Renal cortical epithelial cell (primary cell): ENCODE measurements around the gene ARPIN. TPM values are rescaled to one million over a fixed set of nuclear protein-coding genes. Genes with fewer than 3 reads are reported as not detected.
"Not testable (repeated sequence)": the region's sequence is repeated elsewhere in the genome, so short reads cannot be mapped to it uniquely, and the experiment has no call there.

ENCODE experiments used
- DNase-seq: peaks from one replicate; pipeline ENCODE4 v3.0.0-alpha.2; 2011; ENCODE audit warnings: low read depth
- total RNA-seq: library from RNA; depleted of rRNA; stranded (reverse); fragments of >200 nt; gene quantifications from 2 replicates; pipeline ENCODE4 v1.2.3, GENCODE V29; 2014

Gene ARPIN
- total RNA-seq, 1 donor from 2014 or later: 7.5 TPM

DNA sequence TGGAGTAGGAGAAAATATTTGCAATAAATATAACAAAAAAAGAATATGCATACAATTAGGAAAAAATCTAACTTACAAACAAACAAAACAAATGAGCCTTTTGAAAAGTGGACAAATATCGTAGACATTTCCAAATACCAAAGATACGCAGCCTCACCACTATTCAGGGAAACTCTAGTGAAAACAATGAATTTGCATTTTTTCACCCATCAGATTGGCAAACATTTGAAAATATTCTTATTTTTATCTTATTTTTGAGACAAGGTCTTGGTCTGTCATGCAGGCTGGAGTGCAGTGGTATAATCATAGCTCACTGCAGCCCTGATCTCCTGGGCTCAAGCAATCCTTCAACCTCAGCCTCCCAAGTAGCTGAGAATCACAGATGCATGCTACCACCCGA lies 34.4 kb downstream of the ARPIN start:
- DNase-seq: no peak

DNA sequence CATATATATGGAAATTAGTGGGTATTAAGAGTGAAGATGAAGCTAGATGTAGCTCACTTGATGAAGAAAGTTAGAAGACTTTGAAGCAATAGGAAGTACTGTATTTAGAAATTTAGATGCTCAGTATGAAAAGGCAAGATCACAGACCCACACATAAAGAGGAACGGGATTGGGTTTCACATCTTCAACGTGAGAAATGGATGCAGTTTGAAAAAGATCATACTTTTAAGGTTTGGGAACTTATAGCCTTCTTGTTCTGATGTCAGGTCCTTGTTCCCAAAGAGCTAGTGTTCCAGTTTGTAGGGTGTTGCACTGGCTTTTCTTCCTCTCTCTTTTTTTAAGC lies 35.7 kb downstream of the ARPIN start:
- DNase-seq: no peak

- no peak for DNase-seq
These were observed 36.2 kb downstream of the ARPIN start for GRCh38 chr15:89876396-89877082.

DNA sequence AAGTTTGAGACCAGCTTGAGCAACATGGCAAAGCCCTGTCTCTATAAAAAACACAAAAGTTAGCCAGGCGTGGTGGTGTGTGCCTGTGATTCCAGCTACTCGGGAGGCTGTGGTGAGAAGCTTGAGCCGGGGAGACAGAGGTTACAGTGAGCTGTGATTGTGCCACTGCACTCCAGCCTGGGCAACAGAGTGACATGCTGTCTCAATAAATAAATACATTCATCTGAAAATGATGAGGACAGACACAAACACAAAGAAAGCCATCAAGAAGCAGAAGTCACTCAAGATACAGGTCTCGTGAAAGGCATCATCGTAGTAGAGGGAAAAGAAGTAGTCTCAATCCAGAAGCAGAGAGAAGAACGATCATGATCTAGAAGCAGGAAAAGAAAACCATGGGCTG lies 37.0 kb downstream of the ARPIN start:
- DNase-seq: no peak

- DNase-seq: peak; percentile 55
These were observed 37.7 kb downstream of the ARPIN start for GRCh38 chr15:89874926-89875564.

DNA sequence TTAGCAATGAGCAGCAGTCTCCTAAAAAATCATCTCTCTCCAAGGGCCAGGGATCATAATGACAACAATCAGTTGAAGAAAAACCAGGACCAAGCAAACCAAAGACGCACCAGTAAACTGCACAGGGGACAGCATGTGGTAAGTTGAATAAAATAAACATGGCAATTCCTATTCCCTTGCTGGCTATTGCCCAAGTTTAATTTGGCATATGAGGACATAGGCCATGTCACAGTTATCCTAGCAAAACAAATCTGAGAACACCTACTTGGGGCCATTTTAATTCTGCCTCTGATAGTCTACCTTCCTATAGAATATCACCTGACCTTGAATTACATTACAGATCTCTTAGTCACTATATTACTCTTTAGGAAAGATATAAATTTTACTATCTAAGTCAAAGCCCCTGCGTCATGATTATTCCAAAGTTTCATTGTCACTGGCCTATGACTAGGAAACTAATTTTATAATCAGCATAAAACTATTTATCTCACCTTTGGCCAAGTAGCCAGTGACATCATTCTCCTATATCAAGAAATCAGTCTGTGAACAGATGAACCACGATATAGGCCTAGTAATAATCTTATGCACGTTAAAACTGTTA lies 42.0 kb downstream of the ARPIN start:
- no peak for DNase-seq

- no peak for DNase-seq
These were observed 42.7 kb downstream of the ARPIN start for GRCh38 chr15:89870006-89870405.

GRCh38 chr15:89869490-89869889 lies 43.3 kb downstream of the ARPIN start:
- DNase-seq: not testable (repeated sequence)

GRCh38 chr15:89864958-89865739 lies 47.6 kb downstream of the ARPIN start:
- no peak for DNase-seq

- no peak for DNase-seq
These were observed 48.8 kb downstream of the ARPIN start for GRCh38 chr15:89863918-89864317.

DNA sequence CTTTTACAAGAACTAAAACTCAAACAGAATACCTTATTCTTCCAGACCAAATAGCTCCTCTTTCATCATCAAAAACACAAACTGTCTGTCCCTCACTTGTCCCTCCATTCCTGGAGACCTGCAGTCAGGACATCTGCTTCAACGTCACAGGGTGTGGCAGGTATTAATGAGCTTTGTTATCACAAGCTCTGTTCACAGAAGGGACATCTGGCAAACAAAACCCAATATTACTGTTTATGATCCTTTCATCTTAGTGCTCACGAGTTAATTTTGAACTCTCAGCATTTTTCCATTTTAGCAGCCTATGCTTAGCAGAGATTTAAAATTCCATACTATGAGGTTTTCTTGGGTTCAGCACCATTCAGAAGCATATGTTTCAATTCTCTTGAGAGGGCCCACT lies 51.9 kb downstream of the ARPIN start:
- no peak for DNase-seq

GRCh38 chr15:89860431-89860830 lies 52.3 kb downstream of the ARPIN start:
- no peak for DNase-seq

DNA sequence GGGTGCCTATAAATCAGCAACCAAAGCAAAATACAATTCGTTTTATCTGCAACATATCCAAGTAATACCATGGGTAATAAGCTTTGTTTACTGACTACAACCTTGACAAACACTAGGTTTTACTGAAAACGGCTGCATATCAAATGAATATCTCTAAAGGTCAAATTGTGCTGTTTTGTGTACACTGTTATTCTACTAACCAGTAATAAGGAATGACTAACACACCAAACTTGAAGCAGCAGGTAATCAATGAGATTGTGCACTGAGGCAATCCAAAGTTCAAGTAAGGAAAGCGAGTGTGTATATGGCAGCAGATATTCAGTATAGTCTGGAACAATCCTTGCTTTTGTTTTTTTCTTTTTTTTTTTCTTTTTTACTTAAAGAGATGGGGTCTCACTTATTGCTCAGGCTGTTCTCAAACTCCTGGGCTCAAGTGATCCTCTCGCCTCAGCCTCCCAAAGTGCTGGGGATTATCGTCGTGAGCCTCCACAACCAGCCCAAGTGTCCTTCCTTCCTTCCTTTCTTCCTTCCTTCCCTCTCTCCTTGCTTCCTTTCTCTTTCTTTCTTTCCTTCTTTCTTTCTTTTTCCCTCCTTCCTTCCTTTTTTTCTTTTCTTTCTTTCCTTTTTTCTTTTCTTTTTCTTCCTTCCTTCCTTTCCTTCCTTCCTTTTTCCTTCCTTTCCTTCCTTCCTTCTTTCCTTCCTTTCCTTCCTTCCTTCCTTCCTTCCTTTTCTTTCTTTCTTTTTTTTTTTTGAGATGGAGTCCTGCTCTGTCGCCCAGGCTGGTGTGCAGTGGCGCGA lies 53.9 kb downstream of the ARPIN start:
- DNase-seq: no peak

DNA sequence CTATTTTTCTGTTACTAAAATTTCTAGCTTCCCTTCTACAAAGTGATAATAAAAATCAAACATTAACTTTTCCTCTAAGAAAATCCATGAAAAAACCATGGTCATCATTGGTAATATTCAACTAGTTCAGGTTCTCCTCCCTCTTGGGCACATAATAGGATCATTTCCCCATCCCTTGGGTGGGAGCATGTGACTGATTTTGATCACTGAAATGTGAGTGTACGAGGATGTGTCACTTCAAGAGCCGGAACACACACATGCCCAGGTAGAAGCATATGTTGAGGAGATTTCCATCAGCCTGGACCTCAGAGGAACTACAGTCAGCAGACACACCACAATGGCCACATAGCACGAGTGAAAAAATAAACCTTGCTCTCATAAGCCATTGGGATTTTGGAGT lies 55.1 kb downstream of the ARPIN start:
- peak; percentile 92 for DNase-seq

- DNase-seq: no peak
These were observed 56.8 kb downstream of the ARPIN start for GRCh38 chr15:89855948-89856347.

DNA sequence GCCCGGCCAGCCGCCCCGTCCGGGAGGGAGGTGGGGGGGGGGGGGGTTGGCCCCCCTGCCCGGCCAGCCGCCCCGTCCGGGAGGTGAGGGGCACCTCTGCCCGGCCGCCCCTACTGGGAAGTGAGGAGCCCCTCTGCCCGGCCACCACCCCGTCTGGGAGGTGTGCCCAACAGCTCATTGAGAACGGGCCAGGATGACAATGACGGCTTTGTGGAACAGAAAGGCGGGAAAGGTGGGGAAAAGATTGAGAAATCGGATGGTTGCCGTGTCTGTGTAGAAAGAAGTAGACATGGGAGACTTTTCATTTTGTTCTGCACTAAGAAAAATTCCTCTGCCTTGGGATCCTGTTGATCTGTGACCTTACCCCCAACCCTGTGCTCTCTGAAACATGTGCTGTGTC lies 57.9 kb downstream of the ARPIN start:
- DNase-seq: not testable (repeated sequence)

DNA sequence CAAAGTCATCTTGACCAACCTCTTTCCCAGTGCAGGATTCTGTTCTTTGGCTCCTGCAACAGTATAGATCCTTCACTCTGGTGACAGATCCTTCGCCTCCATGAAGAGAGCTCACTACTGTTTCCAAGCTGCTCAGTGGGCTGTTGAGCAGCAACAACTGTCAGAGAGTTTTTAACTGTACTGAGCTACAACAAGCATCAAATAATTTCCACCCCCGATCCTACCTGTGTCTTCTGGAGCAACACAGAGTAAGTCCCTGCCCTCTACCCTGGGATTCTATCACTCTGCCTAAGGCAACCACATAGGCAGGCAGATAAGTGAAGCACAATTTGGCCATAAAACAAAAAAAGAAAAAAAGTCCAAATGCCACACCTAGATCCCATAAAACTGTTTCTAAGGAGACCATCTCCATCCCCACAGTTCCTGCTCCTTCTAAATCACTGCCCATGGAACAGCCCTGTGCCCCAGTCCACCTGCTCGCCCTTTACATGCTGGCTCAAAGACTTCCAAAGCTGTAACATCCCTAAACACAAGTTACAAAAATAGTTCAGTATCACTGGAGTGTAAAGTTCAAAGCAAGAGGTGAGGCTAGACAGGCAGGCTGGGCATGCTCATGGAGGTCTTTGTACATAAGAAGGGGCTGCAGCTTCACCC lies 60.3 kb downstream of the ARPIN start:
- DNase-seq: no peak

- DNase-seq: no peak
These were observed 60.9 kb downstream of the ARPIN start for GRCh38 chr15:89851673-89852341.

- DNase-seq: peak; percentile 57
These were observed 63.8 kb downstream of the ARPIN start for GRCh38 chr15:89848970-89849292.

GRCh38 chr15:89847101-89847500 lies 65.7 kb downstream of the ARPIN start:
- DNase-seq: no peak
